A673 (cell line): Measurements from ENCODE around the gene NDUFB2.
"Not testable (repeated sequence)": the region's sequence is repeated elsewhere in the genome, so short reads cannot be mapped to it uniquely, and the experiment has no call there.

Source experiments
- EZH2 ChIP-seq: fragments of 200-600 bp; sonication (generic); IDR thresholded peaks from 2 replicates; pipeline ENCODE4 v1.6.1; 2017; ENCODE audit warnings: borderline replicate concordance, low read depth, mild to moderate bottlenecking, mixed read lengths, antibody characterized with exemption, low read length; ENCODE audit not compliant: poor library complexity, severe bottlenecking
- TF ChIP-seq, protein P1 (sequence below): fragments of 300-800, 200-600 bp; sonication (generic); conservative IDR thresholded peaks from 2 replicates; pipeline ENCODE4 v1.5.1; 2017; ENCODE audit warnings: low read depth, mild to moderate bottlenecking, antibody characterized with exemption, low read length, moderate library complexity, mixed read lengths

DNA sequence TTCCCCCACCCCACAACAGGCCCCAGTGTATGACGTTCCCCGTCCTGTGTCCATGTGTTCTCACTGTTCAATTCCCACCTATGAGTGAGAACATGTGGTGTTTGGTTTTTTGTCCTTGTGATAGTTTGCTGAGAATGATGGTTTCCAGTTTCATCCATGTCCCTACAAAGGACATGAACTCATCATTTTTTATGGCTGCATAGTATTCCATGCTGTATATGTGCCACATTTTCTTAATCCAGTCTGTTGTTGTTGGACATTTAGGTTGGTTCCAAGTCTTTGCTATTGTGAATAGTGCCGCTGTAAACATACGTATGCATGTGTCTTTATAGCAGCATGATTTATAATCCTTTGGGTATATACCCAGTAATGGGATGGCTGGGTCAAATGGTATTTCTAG is 12.3 kb downstream of the NDUFB2 start:
- TF ChIP-seq EZH2: not testable (repeated sequence)
- TF ChIP-seq, protein P1, sequence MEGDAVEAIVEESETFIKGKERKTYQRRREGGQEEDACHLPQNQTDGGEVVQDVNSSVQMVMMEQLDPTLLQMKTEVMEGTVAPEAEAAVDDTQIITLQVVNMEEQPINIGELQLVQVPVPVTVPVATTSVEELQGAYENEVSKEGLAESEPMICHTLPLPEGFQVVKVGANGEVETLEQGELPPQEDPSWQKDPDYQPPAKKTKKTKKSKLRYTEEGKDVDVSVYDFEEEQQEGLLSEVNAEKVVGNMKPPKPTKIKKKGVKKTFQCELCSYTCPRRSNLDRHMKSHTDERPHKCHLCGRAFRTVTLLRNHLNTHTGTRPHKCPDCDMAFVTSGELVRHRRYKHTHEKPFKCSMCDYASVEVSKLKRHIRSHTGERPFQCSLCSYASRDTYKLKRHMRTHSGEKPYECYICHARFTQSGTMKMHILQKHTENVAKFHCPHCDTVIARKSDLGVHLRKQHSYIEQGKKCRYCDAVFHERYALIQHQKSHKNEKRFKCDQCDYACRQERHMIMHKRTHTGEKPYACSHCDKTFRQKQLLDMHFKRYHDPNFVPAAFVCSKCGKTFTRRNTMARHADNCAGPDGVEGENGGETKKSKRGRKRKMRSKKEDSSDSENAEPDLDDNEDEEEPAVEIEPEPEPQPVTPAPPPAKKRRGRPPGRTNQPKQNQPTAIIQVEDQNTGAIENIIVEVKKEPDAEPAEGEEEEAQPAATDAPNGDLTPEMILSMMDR: not testable (repeated sequence)
